ENCODE data around the gene BEGAIN. TPM values are rescaled to one million over a fixed set of nuclear protein-coding genes. Genes with fewer than 3 reads are reported as not detected.

The BEGAIN gene
- total and polyA plus RNA-seq, 2 experiments from 2014 or later = 1.4 to 2.5 TPM

DNA sequence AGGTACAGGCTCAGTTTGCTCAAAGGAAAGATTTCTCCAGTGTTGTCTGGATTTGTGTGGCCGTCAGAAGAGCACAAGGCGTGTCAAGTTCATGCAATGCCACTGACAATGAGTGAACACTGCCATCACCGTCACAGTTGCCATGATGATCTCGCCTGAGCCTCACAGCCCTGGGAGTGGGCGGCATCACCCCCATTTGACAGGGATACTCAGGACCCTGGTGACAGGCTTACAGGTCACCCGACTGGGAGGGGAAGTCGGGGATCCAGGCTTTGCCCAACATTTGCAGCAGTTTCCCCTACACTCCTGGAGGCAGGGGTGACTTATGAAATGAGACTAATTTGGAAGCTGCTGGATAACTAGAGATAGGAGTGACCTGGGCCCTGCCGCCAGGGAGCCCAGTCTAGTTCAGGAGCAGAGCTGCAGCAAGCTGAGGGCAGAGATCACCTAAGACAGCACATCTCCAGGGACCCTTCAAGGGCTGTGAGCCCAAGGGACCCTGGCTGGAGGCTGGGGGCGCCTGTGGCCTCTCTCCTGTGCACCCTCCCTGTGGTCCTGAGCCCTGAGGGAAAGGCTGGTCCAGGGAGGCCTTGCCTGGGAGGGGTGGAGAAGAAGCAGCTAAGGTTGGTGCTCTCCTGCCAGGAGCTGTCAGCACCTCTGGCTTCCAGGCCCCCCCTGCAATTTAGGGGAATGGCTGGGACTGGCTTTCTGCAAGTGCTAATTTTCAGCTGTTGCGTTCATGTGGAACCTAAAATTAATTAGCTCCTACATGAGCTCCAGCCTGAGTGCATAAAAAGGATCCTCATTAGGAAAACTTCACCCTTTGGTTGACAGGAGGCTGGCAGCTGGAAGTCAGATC, 32.4 kb upstream of the BEGAIN start:
- no peak overlapping the region for H3K4me3 ChIP-seq
- WGBS (ENCODE audit: low lambda C conversion rate, missing lambda C conversion rate) = 88% methylated on average over 10 of the region's 10 CpGs
- H3K79me2 ChIP-seq = no peaks in the 10 kb centered on the region
- H3K4me1 ChIP-seq (ENCODE audit: insufficient read depth) = peaks cover 5% of the 10 kb centered on the region
- H3K27me3 ChIP-seq = no peaks in the 10 kb centered on the region
- no peak overlapping the region for H2AFZ ChIP-seq
- H3K4me2 ChIP-seq = no peak overlapping the region
- no peak overlapping the region for H3K27ac ChIP-seq
- no peaks in the 10 kb centered on the region for H3K36me3 ChIP-seq (replicated peaks; ENCODE audit: insufficient read depth, low read depth)
- no peak for DNase-seq (ENCODE audit: low spot score)
- TF ChIP-seq, protein P1, sequence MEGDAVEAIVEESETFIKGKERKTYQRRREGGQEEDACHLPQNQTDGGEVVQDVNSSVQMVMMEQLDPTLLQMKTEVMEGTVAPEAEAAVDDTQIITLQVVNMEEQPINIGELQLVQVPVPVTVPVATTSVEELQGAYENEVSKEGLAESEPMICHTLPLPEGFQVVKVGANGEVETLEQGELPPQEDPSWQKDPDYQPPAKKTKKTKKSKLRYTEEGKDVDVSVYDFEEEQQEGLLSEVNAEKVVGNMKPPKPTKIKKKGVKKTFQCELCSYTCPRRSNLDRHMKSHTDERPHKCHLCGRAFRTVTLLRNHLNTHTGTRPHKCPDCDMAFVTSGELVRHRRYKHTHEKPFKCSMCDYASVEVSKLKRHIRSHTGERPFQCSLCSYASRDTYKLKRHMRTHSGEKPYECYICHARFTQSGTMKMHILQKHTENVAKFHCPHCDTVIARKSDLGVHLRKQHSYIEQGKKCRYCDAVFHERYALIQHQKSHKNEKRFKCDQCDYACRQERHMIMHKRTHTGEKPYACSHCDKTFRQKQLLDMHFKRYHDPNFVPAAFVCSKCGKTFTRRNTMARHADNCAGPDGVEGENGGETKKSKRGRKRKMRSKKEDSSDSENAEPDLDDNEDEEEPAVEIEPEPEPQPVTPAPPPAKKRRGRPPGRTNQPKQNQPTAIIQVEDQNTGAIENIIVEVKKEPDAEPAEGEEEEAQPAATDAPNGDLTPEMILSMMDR (IDR thresholded peaks at IDR 0.05; ENCODE audit: poor library complexity) = no peak
- TF ChIP-seq EZH2phosphoT487 (IDR thresholded peaks at IDR 0.05; ENCODE audit: low read depth, severe bottlenecking, unreplicated experiment) = no peak
- TF ChIP-seq EZH2 (IDR thresholded peaks at IDR 0.05; ENCODE audit: borderline replicate concordance) = no peak
- H4K20me1 ChIP-seq (ENCODE audit: insufficient read depth, poor library complexity, severe bottlenecking) = no peaks in the 10 kb centered on the region
- no peaks in the 10 kb centered on the region for H3K9me3 ChIP-seq (ENCODE audit: low read depth)
- H3K9me2 ChIP-seq (replicated peaks; ENCODE audit: insufficient read depth) = no peaks in the 10 kb centered on the region

DNA sequence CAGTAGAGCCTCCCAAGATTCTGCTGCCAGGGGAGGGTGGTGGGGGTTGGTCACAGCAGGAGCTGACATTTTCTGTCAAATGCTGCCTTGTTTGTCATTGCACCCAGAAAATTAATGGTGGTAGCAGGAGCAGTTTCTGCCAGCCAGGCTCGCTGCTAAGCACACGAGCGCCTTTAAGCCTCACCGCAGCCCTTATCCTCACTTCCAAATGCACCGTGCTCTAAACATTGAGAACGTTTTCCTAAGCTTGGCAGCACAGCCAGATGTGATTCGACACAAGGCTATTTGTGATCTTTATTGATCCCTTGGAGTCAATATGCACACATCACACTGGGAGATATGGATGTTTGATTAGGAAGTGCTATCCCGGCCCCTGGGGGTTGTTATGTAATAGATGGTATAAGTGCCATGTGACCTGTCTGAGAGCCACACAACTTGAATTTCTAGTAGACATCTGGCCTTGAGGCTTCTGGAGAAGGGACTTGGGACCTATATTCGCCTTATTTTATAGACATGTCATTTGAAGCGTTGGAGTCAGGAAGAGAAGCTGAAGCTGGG, 31.6 kb upstream of the BEGAIN start:
- no peak for DNase-seq (ENCODE audit: low spot score)
- H4K20me1 ChIP-seq (ENCODE audit: insufficient read depth, poor library complexity, severe bottlenecking) = no peaks in the 10 kb centered on the region
- H3K9me2 ChIP-seq (replicated peaks; ENCODE audit: insufficient read depth) = no peaks in the 10 kb centered on the region
- no peaks in the 10 kb centered on the region for H3K27me3 ChIP-seq
- H3K4me2 ChIP-seq = no peak overlapping the region
- peaks cover 5% of the 10 kb centered on the region for H3K4me1 ChIP-seq (ENCODE audit: insufficient read depth)
- WGBS (ENCODE audit: low lambda C conversion rate, missing lambda C conversion rate) = 68% methylated on average over 10 of the region's 10 CpGs
- TF ChIP-seq EZH2 (IDR thresholded peaks at IDR 0.05; ENCODE audit: borderline replicate concordance) (no peak), EZH2phosphoT487 (IDR thresholded peaks at IDR 0.05; ENCODE audit: low read depth, severe bottlenecking, unreplicated experiment) (no peak)
- TF ChIP-seq, protein P1 (IDR thresholded peaks at IDR 0.05; ENCODE audit: poor library complexity) = no peak
- H3K9me3 ChIP-seq (ENCODE audit: low read depth) = no peaks in the 10 kb centered on the region
- H3K79me2 ChIP-seq = no peaks in the 10 kb centered on the region
- H2AFZ ChIP-seq = no peak overlapping the region
- no peak overlapping the region for H3K27ac ChIP-seq
- H3K36me3 ChIP-seq (replicated peaks; ENCODE audit: insufficient read depth, low read depth) = no peaks in the 10 kb centered on the region
- no peak overlapping the region for H3K4me3 ChIP-seq

DNA sequence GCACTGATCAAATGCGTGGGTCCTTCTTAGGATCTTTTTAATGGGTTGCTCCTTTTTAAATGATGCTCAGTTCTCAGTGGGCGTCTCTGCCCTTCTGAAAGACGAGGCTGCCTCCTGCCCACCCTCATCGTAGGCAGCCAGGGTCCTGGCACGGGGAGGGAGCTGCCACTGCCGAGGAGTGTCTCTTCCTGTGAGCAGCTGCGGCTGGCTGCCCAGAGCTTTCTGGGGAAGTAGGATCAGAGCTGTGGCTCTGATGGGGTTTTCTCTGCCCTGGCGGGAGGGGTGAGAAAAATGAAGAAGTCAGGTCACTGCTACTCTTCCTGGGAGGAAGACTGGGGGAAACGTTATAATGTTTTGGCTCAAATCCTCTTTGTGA, 31.1 kb upstream of the BEGAIN start:
- DNase-seq (ENCODE audit: low spot score) = no peak
- TF ChIP-seq, protein P1 (IDR thresholded peaks at IDR 0.05; ENCODE audit: poor library complexity) = no peak
- no peak for TF ChIP-seq EZH2phosphoT487 (IDR thresholded peaks at IDR 0.05; ENCODE audit: low read depth, severe bottlenecking, unreplicated experiment)
- TF ChIP-seq EZH2 (IDR thresholded peaks at IDR 0.05; ENCODE audit: borderline replicate concordance) = no peak
- Histone ChIP-seq H3K9me3 (ENCODE audit: low read depth) (no peaks in the 10 kb centered on the region), H3K36me3 (replicated peaks; ENCODE audit: insufficient read depth, low read depth) (no peaks in the 10 kb centered on the region), H3K9me2 (replicated peaks; ENCODE audit: insufficient read depth) (no peaks in the 10 kb centered on the region), H3K79me2 (no peaks in the 10 kb centered on the region), H2AFZ (no peak overlapping the region), H4K20me1 (ENCODE audit: insufficient read depth, poor library complexity, severe bottlenecking) (no peaks in the 10 kb centered on the region), H3K4me1 (ENCODE audit: insufficient read depth) (peaks cover 5% of the 10 kb centered on the region), H3K27me3 (no peaks in the 10 kb centered on the region), H3K27ac (no peak overlapping the region), H3K4me2 (no peak overlapping the region), H3K4me3 (no peak overlapping the region)
- 66% methylated on average over 9 of the region's 9 CpGs for WGBS (ENCODE audit: low lambda C conversion rate, missing lambda C conversion rate)

Measured in hepatocyte (in vitro differentiated cells).